Measurements from ENCODE around the gene PIN4. TPM values are rescaled to one million over a fixed set of nuclear protein-coding genes. Genes with fewer than 3 reads are reported as not detected.

PIN4 gene
- total and polyA plus RNA-seq, 10 of the 15 experiments (the other 5 are each of a cell fraction or from before 2014, with no cell fraction given) = 8.2 to 53.6 (median 33.9) TPM

DNA sequence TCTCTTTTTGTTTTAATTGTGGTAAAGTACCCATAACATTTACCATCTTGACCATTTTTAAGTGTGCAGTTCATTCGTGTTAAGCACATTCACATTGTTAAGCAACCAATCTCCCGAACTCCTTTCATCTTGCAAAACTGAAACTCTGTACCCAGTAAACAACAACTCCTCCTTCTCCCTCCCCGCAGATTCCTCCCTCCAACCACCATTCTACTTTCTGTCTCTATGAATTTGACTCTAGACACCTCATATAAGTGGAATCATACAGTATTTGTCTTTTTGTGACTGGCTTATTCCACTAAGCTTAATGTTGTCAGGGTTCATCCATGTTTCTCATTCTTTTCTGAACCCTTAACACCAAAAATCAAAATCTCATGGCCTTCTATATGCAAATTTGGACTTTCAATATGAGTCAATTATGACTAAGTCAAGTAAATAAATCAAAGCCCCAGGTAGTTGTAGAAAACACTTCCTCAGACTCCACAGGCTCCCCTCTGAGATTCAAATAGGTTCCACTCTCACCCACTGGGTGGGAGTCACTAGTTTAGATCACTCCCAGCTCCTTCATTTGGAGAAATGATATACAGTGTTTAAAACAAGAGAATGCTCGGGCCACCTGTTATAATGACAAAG is 40.1 kb upstream of the PIN4 start (continued):
- TF ChIP-seq E2F4 (IDR thresholded peaks at IDR 0.05; ENCODE audit: low read depth, low read length) (no peak), NFIC (IDR thresholded peaks at IDR 0.05; ENCODE audit: low read depth, low read length) (peak; percentile 60), ETV6 (conservative IDR thresholded peaks at IDR 0.05 in 1 of 2, IDR thresholded peaks at IDR 0.05 in 1 of 2; ENCODE audit: borderline replicate concordance in 1 of 2, low read depth in 1 of 2) (no peak)
- TF ChIP-seq, protein P1, sequence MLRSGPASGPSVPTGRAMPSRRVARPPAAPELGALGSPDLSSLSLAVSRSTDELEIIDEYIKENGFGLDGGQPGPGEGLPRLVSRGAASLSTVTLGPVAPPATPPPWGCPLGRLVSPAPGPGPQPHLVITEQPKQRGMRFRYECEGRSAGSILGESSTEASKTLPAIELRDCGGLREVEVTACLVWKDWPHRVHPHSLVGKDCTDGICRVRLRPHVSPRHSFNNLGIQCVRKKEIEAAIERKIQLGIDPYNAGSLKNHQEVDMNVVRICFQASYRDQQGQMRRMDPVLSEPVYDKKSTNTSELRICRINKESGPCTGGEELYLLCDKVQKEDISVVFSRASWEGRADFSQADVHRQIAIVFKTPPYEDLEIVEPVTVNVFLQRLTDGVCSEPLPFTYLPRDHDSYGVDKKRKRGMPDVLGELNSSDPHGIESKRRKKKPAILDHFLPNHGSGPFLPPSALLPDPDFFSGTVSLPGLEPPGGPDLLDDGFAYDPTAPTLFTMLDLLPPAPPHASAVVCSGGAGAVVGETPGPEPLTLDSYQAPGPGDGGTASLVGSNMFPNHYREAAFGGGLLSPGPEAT (IDR thresholded peaks at IDR 0.05; ENCODE audit: low read depth) = no peak

DNA sequence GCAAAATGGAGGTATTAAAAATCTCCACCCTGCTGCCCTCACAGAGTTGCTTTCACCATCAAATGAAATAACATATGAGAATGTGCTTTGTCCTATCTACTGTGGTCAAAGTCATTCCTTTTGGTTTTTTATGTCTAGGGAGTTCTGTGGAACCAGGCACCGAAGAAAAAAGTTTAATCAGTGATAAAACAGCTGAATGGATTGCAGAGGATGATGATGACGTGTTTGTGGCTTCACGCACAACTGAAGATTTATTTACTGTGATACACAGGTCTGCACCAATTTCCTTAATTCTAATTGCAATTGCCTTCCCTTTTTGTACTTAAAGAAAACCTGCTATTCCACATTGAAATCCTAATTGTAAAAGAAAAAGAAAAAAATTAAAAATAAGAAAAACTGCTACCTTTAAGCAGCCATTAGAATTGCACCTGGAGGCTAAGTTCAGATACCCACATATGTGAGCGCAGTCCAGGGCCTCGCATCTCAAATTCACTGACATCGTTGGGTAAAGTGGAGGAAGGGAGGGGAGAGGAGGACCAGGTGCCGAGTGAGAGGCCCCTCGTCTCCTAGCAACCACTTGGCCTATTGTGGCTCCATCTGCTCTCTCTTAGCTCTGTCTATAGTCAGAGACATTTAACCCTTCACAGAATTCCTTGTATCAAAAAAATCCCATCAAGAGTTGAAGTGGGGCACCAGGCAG is 39.3 kb upstream of the PIN4 start:
- CTCF ChIA-PET = interaction anchor here (1.7 kb wide), 1 partner anchor 15 kb away, joined by 4 read pairs; no protein-coding TSS in a partner anchor
- WGBS (ENCODE audit: insufficient coverage, insufficient replicate concordance, low lambda C conversion rate, missing lambda C conversion rate) = 14% methylated on average over 8 of the region's 8 CpGs
- ATAC-seq = no peak
- Histone ChIP-seq H3K36me3 (ENCODE audit: control insufficient read depth in 2 of 2, insufficient read depth in 2 of 2, low read length in 1 of 2) (no peaks in the 10 kb centered on the region), H3K9me3 (replicated peaks; ENCODE audit: control insufficient read depth, insufficient read depth, low read length) (no peaks in the 10 kb centered on the region), H3K4me2 (ENCODE audit: control insufficient read depth, insufficient read depth) (no peak overlapping the region), H3K4me3 (no peak overlapping the region), H3K4me1 (ENCODE audit: control insufficient read depth, insufficient read depth, low read length) (peaks cover 14% of the 10 kb centered on the region), H4K20me1 (ENCODE audit: control insufficient read depth, insufficient read depth) (no peaks in the 10 kb centered on the region), H3K27me3 (replicated peaks in 1 of 2; ENCODE audit: control insufficient read depth in 2 of 2, insufficient read depth in 2 of 2, low read length in 1 of 2) (0 out of 4 replicates have a peak, but pooled peaks cover 0 to 2% of the 10 kb centered on the region in 2 experiments), H2AFZ (ENCODE audit: control insufficient read depth, low read depth, low read length) (no peak overlapping the region), H3K9ac (ENCODE audit: control insufficient read depth, insufficient read depth, low read length) (no peak overlapping the region), H3K79me2 (ENCODE audit: control insufficient read depth, insufficient read depth, low read length) (no peaks in the 10 kb centered on the region), H3K27ac (ENCODE audit: control insufficient read depth, insufficient read depth) (no peak overlapping the region)
- intact Hi-C loops (cut with micrococcal nuclease; ENCODE audit: unreplicated experiment) (loop anchor here (2.0 kb wide), 1 partner anchor 39 kb away; the partner anchor contains the start of gene PIN4), in situ Hi-C loops (cut with MboI) (no loop called here)
- BruUV-seq (replicated peaks) = no TSS peak
- POLR2A ChIA-PET = no interaction called here
- peak; percentile 44 for FAIRE-seq
- DNase-seq (ENCODE audit: low read depth, low spot score) = no peak
- RAD21 ChIA-PET (ENCODE audit: unreplicated experiment) = no interaction called here
- SMC1A ChIA-PET (ENCODE audit: uncharacterized antibody, unreplicated experiment) = no interaction called here
- TF ChIP-seq CHD2 (IDR thresholded peaks at IDR 0.05; ENCODE audit: borderline replicate concordance, low read depth, low read length) (no peak), IRF4 (IDR thresholded peaks at IDR 0.05; ENCODE audit: low read depth, low read length) (no peak), GABPA (IDR thresholded peaks at IDR 0.05; ENCODE audit: low read depth) (no peak), ZSCAN29 (IDR thresholded peaks at IDR 0.05) (no peak), NBN (IDR thresholded peaks at IDR 0.05) (no peak), KAT2A (conservative IDR thresholded peaks at IDR 0.05; ENCODE audit: control insufficient read depth, low read depth, low read length) (no peak), IRF3 (IDR thresholded peaks at IDR 0.05) (no peak), EGR1 (IDR thresholded peaks at IDR 0.05; ENCODE audit: borderline replicate concordance in 1 of 2, low read depth in 2 of 2, low read length in 2 of 2) (no peak)
- TF ChIP-seq, protein P2, sequence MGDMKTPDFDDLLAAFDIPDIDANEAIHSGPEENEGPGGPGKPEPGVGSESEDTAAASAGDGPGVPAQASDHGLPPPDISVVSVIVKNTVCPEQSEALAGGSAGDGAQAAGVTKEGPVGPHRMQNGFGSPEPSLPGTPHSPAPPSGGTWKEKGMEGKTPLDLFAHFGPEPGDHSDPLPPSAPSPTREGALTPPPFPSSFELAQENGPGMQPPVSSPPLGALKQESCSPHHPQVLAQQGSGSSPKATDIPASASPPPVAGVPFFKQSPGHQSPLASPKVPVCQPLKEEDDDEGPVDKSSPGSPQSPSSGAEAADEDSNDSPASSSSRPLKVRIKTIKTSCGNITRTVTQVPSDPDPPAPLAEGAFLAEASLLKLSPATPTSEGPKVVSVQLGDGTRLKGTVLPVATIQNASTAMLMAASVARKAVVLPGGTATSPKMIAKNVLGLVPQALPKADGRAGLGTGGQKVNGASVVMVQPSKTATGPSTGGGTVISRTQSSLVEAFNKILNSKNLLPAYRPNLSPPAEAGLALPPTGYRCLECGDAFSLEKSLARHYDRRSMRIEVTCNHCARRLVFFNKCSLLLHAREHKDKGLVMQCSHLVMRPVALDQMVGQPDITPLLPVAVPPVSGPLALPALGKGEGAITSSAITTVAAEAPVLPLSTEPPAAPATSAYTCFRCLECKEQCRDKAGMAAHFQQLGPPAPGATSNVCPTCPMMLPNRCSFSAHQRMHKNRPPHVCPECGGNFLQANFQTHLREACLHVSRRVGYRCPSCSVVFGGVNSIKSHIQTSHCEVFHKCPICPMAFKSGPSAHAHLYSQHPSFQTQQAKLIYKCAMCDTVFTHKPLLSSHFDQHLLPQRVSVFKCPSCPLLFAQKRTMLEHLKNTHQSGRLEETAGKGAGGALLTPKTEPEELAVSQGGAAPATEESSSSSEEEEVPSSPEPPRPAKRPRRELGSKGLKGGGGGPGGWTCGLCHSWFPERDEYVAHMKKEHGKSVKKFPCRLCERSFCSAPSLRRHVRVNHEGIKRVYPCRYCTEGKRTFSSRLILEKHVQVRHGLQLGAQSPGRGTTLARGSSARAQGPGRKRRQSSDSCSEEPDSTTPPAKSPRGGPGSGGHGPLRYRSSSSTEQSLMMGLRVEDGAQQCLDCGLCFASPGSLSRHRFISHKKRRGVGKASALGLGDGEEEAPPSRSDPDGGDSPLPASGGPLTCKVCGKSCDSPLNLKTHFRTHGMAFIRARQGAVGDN (IDR thresholded peaks at IDR 0.05) = no peak

All from GM12878 (cell line).